Panc1 (cell line): ENCODE results near the gene TMEM121B.

Source experiments
- CTCF ChIP-seq: fragments of 450-650 bp; IDR thresholded peaks from 2 replicates; pipeline ENCODE4 v1.5.1; 2017; ENCODE audit warnings: mild to moderate bottlenecking
- POLR2AphosphoS5 ChIP-seq: IDR thresholded peaks from 2 replicates; pipeline ENCODE4 v1.6.1; 2012; ENCODE audit warnings: mild to moderate bottlenecking, low read depth, low read length, moderate library complexity
- REST ChIP-seq, 2 experiments: IDR thresholded peaks; 2 replicates each; pipeline ENCODE4 v1.6.1; 2011 to 2012; ENCODE audit warnings: low read depth in 2 of 2, control low read depth in 1 of 2, low read length in 1 of 2, mild to moderate bottlenecking in 1 of 2, moderate library complexity in 1 of 2; ENCODE audit not compliant: insufficient read depth in 1 of 2
- SIN3A ChIP-seq: IDR thresholded peaks from 2 replicates; pipeline ENCODE4 v1.6.1; 2012; ENCODE audit warnings: low read depth, mild to moderate bottlenecking, low read length, moderate library complexity, borderline replicate concordance; ENCODE audit not compliant: insufficient read depth
- TCF7L2 ChIP-seq: IDR thresholded peaks from 2 replicates; pipeline ENCODE4 v1.6.1; 2011; ENCODE audit warnings: mild to moderate bottlenecking, low read depth, low read length, inconsistent platforms

GRCh38 chr22:17074648-17075002 lies 46.5 kb downstream of the TMEM121B start:
- TF ChIP-seq CTCF (no peak), POLR2AphosphoS5 (no peak), TCF7L2 (no peak), SIN3A (no peak), REST (IDR thresholded peaks at IDR 0.05; ENCODE audit: insufficient read depth in 1 of 2, low read depth in 2 of 2, low read length in 1 of 2) (no peak)
